ENCODE results near the gene GRK5.

GRCh38 chr10:119313644-119314043, 106.3 kb downstream of the GRK5 start:
- TF ChIP-seq CTCF (IDR thresholded peaks at IDR 0.05 in 4 of 5, conservative IDR thresholded peaks at IDR 0.05 in 1 of 5) (no peak), POLR2A (IDR thresholded peaks at IDR 0.05) (no peak)
